Hematopoietic multipotent progenitor cell treated with erythropoietin and hydrocortisone succinate and interleukin-3 and kit ligand, for 6 days (in vitro differentiated cells): ENCODE results near the gene LRP1.

Experiments
- DNase-seq: peaks from one replicate; pipeline ENCODE4 v3.0.0-alpha.2; 2015

The LRP1 gene

GRCh38 chr12:57138526-57139272 lies 10.4 kb downstream of the LRP1 start:
- DNase-seq: peak; percentile 66

- peak; percentile 69 for DNase-seq
Observed at GRCh38 chr12:57139796-57140649, 11.7 kb downstream of the LRP1 start.

GRCh38 chr12:57141249-57141648 lies 13.0 kb downstream of the LRP1 start:
- no peak for DNase-seq

GRCh38 chr12:57142121-57142520 lies 13.8 kb downstream of the LRP1 start:
- no peak for DNase-seq

- DNase-seq: no peak
Observed at GRCh38 chr12:57142727-57143126, 14.4 kb downstream of the LRP1 start.

- no peak for DNase-seq
Observed at GRCh38 chr12:57143454-57143853, 15.2 kb downstream of the LRP1 start.

- DNase-seq: no peak
Observed at GRCh38 chr12:57145460-57146059, 17.3 kb downstream of the LRP1 start.

GRCh38 chr12:57146092-57146491 lies 17.8 kb downstream of the LRP1 start:
- DNase-seq: no peak

GRCh38 chr12:57146961-57147944 lies 19.0 kb downstream of the LRP1 start, which contains the start of gene LRP1-AS:
LRP1-AS (minus strand) TSS chr12:57147619.
- DNase-seq: no peak

- DNase-seq: no peak
Observed at GRCh38 chr12:57148469-57149244, 20.4 kb downstream of the LRP1 start.

GRCh38 chr12:57149245-57149900 lies 21.1 kb downstream of the LRP1 start:
- no peak for DNase-seq

GRCh38 chr12:57150400-57151000 lies 22.2 kb downstream of the LRP1 start:
- DNase-seq: no peak

- no peak for DNase-seq
Observed at GRCh38 chr12:57151741-57152630, 23.7 kb downstream of the LRP1 start.

- DNase-seq: no peak
Observed at GRCh38 chr12:57152639-57153038, 24.4 kb downstream of the LRP1 start.

GRCh38 chr12:57153415-57153997 lies 25.2 kb downstream of the LRP1 start:
- no peak for DNase-seq

- no peak for DNase-seq
Observed at GRCh38 chr12:57154076-57154475, 25.8 kb downstream of the LRP1 start.

- DNase-seq: no peak
Observed at GRCh38 chr12:57154804-57155434, 26.6 kb downstream of the LRP1 start.

- DNase-seq: no peak
Observed at GRCh38 chr12:57156701-57157403, 28.6 kb downstream of the LRP1 start.
